ENCODE data around the gene NR1H2.

GRCh38 chr19:50430888-50431342, 54.7 kb downstream of the NR1H2 start:
- TF ChIP-seq EZH2phosphoT487 (IDR thresholded peaks at IDR 0.05; ENCODE audit: low read depth, severe bottlenecking, unreplicated experiment) (no peak), EZH2 (IDR thresholded peaks at IDR 0.05; ENCODE audit: borderline replicate concordance) (no peak), CTCF (IDR thresholded peaks at IDR 0.05; ENCODE audit: poor library complexity) (no peak)
